ENCODE measurements around the gene CHI3L1.
A peak's percentile ranks its signal among the peaks of the same experiment; 100 is the strongest.

The CHI3L1 gene

GRCh38 chr1:203168256-203168786 lies 18.2 kb downstream of the CHI3L1 start:
- no peak for DNase-seq (ENCODE audit: low spot score)

- no peak for DNase-seq (ENCODE audit: low spot score)
These were observed 18.6 kb downstream of the CHI3L1 start for GRCh38 chr1:203167913-203168200.

DNA sequence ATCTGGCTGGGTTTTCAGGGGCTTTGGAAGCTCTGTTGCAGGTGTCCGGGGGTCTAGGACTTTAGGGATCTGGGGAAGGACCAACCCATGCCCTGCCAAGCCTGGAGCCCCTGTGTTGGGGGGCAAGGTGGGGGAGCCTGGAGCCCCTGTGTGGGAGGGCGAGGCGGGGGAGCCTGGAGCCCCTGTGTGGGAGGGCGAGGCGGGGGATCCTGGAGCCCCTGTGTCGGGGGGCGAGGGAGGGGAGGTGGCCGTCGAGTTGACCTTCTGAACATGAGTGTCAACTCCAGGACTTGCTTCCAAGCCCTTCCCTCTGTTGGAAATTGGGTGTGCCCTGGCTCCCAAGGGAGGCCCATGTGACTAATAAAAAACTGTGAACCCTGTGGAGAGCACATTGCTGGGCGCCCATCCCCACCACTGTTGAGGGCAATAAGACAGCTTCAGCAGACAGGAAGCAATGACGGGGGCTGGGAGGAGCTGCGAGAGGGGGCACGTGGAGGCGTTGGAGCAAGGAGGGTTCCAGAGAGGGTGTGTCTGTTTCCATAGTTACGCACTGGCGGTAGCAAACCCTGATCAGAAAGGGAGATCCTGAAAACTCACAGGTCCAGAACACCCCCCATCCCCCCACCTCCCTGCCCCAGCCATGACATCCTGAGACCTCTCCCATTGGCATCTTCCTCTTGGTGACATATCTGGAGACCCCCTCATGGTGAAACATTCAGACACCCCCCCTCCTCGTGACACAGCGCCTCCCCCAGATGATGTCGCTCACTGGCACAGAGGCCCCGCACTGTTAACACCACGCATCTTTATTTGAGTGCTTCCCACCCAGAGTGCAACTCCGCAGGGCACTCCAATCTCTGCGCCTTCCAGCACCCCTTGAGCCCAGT lies 19.2 kb downstream of the CHI3L1 start:
- DNase-seq (ENCODE audit: low spot score), result peak; percentile 50

DNA sequence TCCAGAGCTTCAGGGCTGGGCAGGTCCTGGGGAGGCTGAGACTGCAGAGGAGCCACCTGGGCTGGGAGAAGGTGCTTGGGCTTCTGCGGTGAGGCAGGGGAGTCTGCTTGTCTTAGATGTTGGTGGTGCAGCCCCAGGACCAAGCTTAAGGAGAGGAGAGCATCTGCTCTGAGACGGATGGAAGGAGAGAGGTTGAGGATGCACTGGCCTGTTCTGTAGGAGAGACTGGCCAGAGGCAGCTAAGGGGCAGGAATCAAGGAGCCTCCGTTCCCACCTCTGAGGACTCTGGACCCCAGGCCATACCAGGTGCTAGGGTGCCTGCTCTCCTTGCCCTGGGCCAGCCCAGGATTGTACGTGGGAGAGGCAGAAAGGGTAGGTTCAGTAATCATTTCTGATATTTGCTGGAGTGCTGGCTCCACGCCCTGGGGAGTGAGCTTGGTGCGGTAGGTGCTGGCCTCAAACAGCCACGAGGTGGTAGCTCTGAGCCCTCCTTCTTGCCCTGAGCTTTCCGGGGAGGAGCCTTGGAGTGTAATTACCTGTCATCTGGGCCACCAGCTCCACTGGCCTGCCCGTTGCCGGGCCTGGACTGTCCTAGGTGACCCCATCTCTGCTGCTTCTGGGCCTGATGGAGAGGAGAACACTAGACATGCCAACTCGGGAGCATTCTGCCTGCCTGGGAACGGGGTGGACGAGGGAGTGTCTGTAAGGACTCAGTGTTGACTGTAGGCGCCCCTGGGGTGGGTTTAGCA lies 20.1 kb downstream of the CHI3L1 start:
- peak; percentile 72 for DNase-seq (ENCODE audit: low spot score)

GRCh38 chr1:203165800-203166161 lies 20.7 kb downstream of the CHI3L1 start:
- no peak for DNase-seq (ENCODE audit: low spot score)

GRCh38 chr1:203165101-203165799 lies 21.3 kb downstream of the CHI3L1 start:
- DNase-seq (ENCODE audit: low spot score), result no peak

- no peak for DNase-seq (ENCODE audit: low spot score)
These were observed 22.4 kb downstream of the CHI3L1 start for GRCh38 chr1:203163891-203164635.

DNA sequence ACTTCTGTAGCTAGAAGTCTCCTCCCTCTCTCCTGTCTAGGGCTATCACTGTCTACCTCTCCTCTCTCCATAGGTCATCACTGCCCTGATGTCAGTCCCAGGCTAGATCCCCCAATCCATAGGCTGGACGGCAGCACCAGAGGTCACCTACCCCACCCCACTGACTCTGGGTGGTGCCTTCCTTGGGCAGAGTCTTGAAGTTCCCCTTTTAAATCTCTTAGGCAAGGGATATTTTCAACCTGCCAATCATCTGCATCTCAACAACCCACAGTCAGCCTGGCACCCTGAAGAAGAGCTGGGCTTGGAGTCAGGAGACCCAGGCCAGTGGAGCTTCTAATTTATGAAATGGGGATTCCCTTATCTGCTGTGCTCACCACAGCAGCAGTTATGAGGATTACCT lies 24.1 kb downstream of the CHI3L1 start:
- DNase-seq (ENCODE audit: low spot score), result no peak

GRCh38 chr1:203161703-203162102 lies 24.8 kb downstream of the CHI3L1 start:
- no peak for DNase-seq (ENCODE audit: low spot score)

DNA sequence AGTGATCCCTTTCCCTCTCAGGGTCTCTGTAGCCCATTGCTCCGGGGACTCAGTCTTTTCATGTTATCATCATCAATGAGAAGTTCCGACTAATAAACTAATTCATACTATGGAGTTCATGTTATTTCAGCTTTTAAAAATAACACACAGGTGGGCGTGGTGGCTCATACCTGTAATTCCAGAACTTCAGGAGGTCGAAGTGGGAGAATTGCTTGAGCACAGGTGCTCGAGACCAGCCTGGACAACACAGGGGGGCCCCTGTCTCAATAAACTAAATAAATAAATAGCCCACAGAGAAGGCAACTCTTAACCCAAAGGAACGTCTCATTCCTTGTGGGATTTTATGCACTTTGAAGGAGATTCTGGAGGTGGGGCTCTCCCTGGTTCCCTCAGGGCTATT lies 25.3 kb downstream of the CHI3L1 start:
- no peak for DNase-seq (ENCODE audit: low spot score)

- DNase-seq (ENCODE audit: low spot score), result no peak
These were observed 26.7 kb downstream of the CHI3L1 start for GRCh38 chr1:203159844-203160243.

DNA sequence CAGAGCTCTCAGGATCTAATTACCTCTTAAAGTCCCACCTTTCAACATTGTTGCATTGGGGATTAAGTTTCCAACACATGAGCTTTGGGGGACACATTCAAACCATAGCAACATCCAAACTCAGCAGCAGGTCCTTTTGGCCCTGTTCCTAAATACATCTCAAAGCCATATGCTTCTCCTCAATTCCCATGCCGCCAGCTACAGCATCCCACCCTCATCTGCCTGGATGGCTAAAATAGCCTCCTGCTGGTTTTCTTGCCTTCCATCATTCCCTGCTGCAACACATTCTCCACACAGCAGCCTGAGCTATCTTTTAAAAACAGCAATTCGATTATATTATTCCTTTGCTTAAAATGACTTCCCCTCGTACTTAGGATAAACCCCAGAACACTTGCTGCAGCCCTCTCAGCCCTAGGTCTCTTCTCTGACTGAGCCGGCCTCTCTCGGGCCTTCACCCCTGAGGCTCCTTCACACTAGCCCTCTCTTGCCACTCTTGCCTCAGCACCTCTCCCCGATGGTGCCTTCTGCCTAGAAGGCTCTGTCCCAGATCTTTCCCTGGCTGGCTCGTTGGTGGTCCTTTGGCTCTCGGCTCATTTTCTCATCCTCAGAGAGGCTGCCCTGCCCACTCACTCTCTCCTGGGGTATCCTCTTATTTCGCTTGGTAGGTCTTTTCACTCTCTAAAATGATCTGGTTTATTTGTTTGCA lies 27.4 kb downstream of the CHI3L1 start:
- no peak for DNase-seq (ENCODE audit: low spot score)

- no peak for DNase-seq (ENCODE audit: low spot score)
These were observed 28.1 kb downstream of the CHI3L1 start for GRCh38 chr1:203158423-203158822.

- no peak for DNase-seq (ENCODE audit: low spot score)
These were observed 30.2 kb downstream of the CHI3L1 start for GRCh38 chr1:203156280-203156679.

- no peak for DNase-seq (ENCODE audit: low spot score)
These were observed 32.3 kb downstream of the CHI3L1 start for GRCh38 chr1:203153989-203154821.

DNA sequence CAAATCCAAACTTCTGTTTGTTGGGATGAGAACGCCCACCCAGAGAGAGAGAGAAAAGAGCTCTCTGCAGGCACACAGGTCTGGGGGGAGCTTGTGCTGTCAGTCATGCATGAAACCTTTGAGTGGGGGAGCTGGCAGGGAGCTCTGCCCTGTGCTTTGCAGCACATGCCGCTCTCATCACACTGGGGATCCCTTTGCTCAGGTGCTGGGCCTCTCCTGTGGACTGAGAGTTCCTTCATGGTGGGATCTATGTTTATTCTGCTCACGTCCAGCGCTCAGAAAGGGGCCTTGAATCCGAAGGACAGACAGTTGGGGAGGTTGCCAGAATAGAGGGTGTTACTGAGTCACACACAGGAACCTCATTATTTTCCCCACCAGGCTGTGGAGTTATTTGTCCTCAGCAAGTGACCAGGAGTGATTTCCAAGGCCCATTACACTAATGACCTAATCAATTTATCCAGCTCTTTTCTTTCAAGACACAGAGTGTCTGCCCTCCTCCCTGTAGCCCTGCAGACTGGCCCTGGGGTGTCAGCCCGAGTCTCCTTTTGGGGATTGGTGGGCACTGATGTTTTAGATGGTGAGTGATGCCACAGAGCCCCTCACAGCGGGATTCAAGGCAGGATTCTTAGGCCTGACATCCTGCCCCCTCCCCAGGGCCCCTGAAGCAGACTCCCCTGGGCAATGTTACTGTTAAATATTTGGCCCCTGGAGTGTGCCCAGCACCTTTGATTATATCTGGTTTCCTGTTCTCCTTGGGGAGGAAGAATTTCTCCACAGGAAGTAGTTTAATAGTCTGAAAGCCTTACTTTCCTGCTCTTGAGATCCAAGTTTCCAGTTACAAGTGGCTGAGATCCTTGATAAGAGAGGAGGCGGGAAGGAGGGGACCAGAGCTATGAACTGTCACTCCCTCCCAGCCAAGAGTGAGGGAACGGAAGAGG lies 33.2 kb downstream of the CHI3L1 start:
- DNase-seq (ENCODE audit: low spot score), result no peak

- peak; percentile 50 for DNase-seq (ENCODE audit: low spot score)
These were observed 34.1 kb downstream of the CHI3L1 start for GRCh38 chr1:203152158-203153034.

Measured in SW480 (cell line).